SK-N-MC (cell line): ENCODE results near the gene CCRL2.

Source experiments
- EZH2 ChIP-seq: fragments of 200-600 bp; sonication (generic); IDR thresholded peaks from one replicate; pipeline ENCODE4 v1.6.1; 2017; ENCODE audit warnings: antibody characterized with exemption
- FOXP2 ChIP-seq: optimal IDR thresholded peaks from 2 replicates; pipeline ENCODE3; 2011; ENCODE audit warnings: mild to moderate bottlenecking, moderate library complexity; ENCODE audit not compliant: insufficient read depth; ENCODE audit errors: extremely low read length, control extremely low read depth
- POLR2AphosphoS5 ChIP-seq: IDR thresholded peaks from 2 replicates; pipeline ENCODE4 v1.6.1; 2012; ENCODE audit warnings: mild to moderate bottlenecking, low read depth, low read length, borderline replicate concordance

GRCh38 chr3:46374755-46375154 lies 32.3 kb upstream of the CCRL2 start:
- no peak for TF ChIP-seq EZH2
- no peak for TF ChIP-seq POLR2AphosphoS5
- TF ChIP-seq FOXP2 = no peak
